Measurements from ENCODE around the gene TRIM6. TPM values are rescaled to one million over a fixed set of nuclear protein-coding genes. Genes with fewer than 3 reads are reported as not detected.
"Not testable (repeated sequence)": the region's sequence is repeated elsewhere in the genome, so short reads cannot be mapped to it uniquely, and the experiment has no call there.

Gene TRIM6
- total RNA-seq, 1 donor from 2014 or later, result 7.1 TPM

- Mint-ChIP-seq H3K27me3 (ENCODE audit: insufficient read depth, low read depth) (no peaks in the 10 kb centered on the region), H3K9me3 (no peaks in the 10 kb centered on the region), H3K4me1 (no peaks in the 10 kb centered on the region), H3K36me3 (no peaks in the 10 kb centered on the region), H3K4me3 (no peak overlapping the region), H3K27ac (no peak overlapping the region)
- TF ChIP-seq EZH2 (IDR thresholded peaks at IDR 0.05) (no peak), EZH2phosphoT487 (IDR thresholded peaks at IDR 0.05) (no peak), CTCF (IDR thresholded peaks at IDR 0.05) (no peak)
- Histone ChIP-seq H3K79me2 (ENCODE audit: low read depth) (no peaks in the 10 kb centered on the region), H3K4me1 (no peaks in the 10 kb centered on the region), H3K27me3 (no peaks in the 10 kb centered on the region), H3K9me3 (ENCODE audit: low read depth) (no peaks in the 10 kb centered on the region), H3F3A (ENCODE audit: low read depth) (no peaks in the 10 kb centered on the region), H4K20me1 (ENCODE audit: low read depth) (no peaks in the 10 kb centered on the region), H3K27ac (no peak overlapping the region), H3K36me3 (no peaks in the 10 kb centered on the region), H2AFZ (replicated peaks) (no peak overlapping the region), H3K4me3 (no peak overlapping the region), H3K4me2 (no peak overlapping the region), H3K9ac (no peak overlapping the region)
- DNase-seq (ENCODE audit: low spot score), result no peak
Measured at GRCh38 chr11:5581014-5581413, 15.4 kb upstream of the TRIM6 start.

DNA sequence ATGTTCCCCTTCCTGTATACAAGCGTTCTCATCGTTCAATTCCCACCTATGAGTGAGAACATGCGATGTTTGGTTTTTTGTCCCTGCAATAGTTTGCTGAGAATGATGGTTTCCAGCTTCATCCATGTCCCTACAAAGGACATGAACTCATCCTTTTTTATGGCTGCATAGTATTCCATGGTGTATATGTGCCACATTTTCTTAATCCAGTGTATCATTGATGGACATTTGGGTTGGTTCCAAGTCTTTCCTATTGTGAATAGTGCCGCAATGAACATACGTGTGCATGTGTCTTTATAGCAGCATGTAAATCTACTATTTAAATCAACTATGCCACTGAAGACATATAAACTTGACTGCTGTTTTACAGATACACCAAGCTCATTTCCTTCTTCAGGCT, 12.0 kb upstream of the TRIM6 start:
- not testable (repeated sequence) for H3K4me1 Mint-ChIP-seq; H3K27ac Mint-ChIP-seq; H3K36me3 Mint-ChIP-seq; H3K36me3 ChIP-seq; H2AFZ ChIP-seq (replicated peaks); H3K4me1 ChIP-seq; H3K4me2 ChIP-seq; H3K9me3 ChIP-seq (ENCODE audit: low read depth); H3F3A ChIP-seq (ENCODE audit: low read depth); H3K4me3 Mint-ChIP-seq; H3K27me3 Mint-ChIP-seq (ENCODE audit: insufficient read depth, low read depth); H3K4me3 ChIP-seq; H3K79me2 ChIP-seq (ENCODE audit: low read depth); H3K9ac ChIP-seq; H4K20me1 ChIP-seq (ENCODE audit: low read depth); H3K27ac ChIP-seq; DNase-seq (ENCODE audit: low spot score); H3K9me3 Mint-ChIP-seq; H3K27me3 ChIP-seq

GRCh38 chr11:5589906-5590305, 6.5 kb upstream of the TRIM6 start:
- H3K4me1 ChIP-seq; H4K20me1 ChIP-seq (ENCODE audit: low read depth); H3K79me2 ChIP-seq (ENCODE audit: low read depth); H3K27me3 Mint-ChIP-seq (ENCODE audit: insufficient read depth, low read depth); H3K27ac Mint-ChIP-seq; H3K27ac ChIP-seq; H3K36me3 ChIP-seq; H3K27me3 ChIP-seq; H3K4me3 ChIP-seq; H2AFZ ChIP-seq (replicated peaks); H3K9me3 Mint-ChIP-seq; H3K36me3 Mint-ChIP-seq; H3K4me1 Mint-ChIP-seq; DNase-seq (ENCODE audit: low spot score); H3K4me3 Mint-ChIP-seq; H3K4me2 ChIP-seq; H3K9ac ChIP-seq; H3F3A ChIP-seq (ENCODE audit: low read depth); H3K9me3 ChIP-seq (ENCODE audit: low read depth): not testable (repeated sequence)

DNA sequence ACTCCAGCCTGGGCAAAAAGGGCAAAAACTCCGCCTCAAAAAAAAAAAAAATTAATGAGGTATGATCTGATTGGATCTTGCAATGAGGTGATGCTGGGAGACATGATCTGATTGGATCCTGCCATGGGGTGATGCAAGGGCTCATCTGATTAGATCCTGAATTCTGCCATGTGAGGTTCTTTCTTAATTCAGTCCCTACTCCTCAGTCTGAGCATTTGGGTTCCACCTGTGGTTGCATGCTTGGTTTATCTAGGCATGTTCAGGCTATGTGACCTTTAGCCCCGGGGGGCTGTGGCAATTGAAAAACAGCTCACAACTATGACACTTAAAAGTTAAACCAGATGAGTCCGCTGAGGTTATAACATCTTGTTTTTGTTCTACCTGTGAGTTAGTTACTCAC, 4.8 kb upstream of the TRIM6 start:
- H3K9ac ChIP-seq, result no peak overlapping the region
- H3K27ac Mint-ChIP-seq, result no peak overlapping the region
- H4K20me1 ChIP-seq (ENCODE audit: low read depth), result no peaks in the 10 kb centered on the region
- no peaks in the 10 kb centered on the region for H3K79me2 ChIP-seq (ENCODE audit: low read depth)
- H3K4me1 ChIP-seq, result no peaks in the 10 kb centered on the region
- no peak overlapping the region for H3K4me3 ChIP-seq
- no peak for DNase-seq (ENCODE audit: low spot score)
- H3K27ac ChIP-seq, result no peak overlapping the region
- H3K4me1 Mint-ChIP-seq, result peaks cover 6% of the 10 kb centered on the region
- H3F3A ChIP-seq (ENCODE audit: low read depth), result no peaks in the 10 kb centered on the region
- H3K36me3 ChIP-seq, result no peaks in the 10 kb centered on the region
- no peaks in the 10 kb centered on the region for H3K27me3 ChIP-seq
- H3K4me2 ChIP-seq, result no peak overlapping the region
- H3K9me3 ChIP-seq (ENCODE audit: low read depth), result no peaks in the 10 kb centered on the region
- H3K9me3 Mint-ChIP-seq, result peaks cover 2% of the 10 kb centered on the region
- H3K4me3 Mint-ChIP-seq, result no peak overlapping the region
- TF ChIP-seq CTCF (IDR thresholded peaks at IDR 0.05), result no peak
- TF ChIP-seq EZH2phosphoT487 (IDR thresholded peaks at IDR 0.05), result no peak
- no peak for TF ChIP-seq EZH2 (IDR thresholded peaks at IDR 0.05)
- H3K27me3 Mint-ChIP-seq (ENCODE audit: insufficient read depth, low read depth), result peaks cover 3% of the 10 kb centered on the region
- no peak overlapping the region for H2AFZ ChIP-seq (replicated peaks)
- peaks cover 3% of the 10 kb centered on the region for H3K36me3 Mint-ChIP-seq
